Retinal pigment epithelial cell (primary cell): ENCODE measurements around the gene CFAP299.
A peak's percentile ranks its signal among the peaks of the same experiment; 100 is the strongest.

ENCODE experiments used
- DNase-seq: peaks from one replicate; pipeline ENCODE4 v3.0.0-alpha.2; 2010; ENCODE audit warnings: low read depth
- H3K4me3 ChIP-seq: 2 replicates; pipeline ENCODE4 v1.5.1; 2011; ENCODE audit warnings: mild to moderate bottlenecking, low read length, control low read depth, moderate library complexity
- TF ChIP-seq, protein P1 (sequence below): conservative IDR thresholded peaks from 2 replicates; pipeline ENCODE4 v1.5.1; 2011; ENCODE audit warnings: low read depth, low read length, control low read depth, inconsistent platforms

Gene CFAP299

GRCh38 chr4:80610845-80611677, 275.5 kb downstream of the CFAP299 start:
- no peak for DNase-seq
- H3K4me3 ChIP-seq, result no peak overlapping the region
- TF ChIP-seq, protein P1, sequence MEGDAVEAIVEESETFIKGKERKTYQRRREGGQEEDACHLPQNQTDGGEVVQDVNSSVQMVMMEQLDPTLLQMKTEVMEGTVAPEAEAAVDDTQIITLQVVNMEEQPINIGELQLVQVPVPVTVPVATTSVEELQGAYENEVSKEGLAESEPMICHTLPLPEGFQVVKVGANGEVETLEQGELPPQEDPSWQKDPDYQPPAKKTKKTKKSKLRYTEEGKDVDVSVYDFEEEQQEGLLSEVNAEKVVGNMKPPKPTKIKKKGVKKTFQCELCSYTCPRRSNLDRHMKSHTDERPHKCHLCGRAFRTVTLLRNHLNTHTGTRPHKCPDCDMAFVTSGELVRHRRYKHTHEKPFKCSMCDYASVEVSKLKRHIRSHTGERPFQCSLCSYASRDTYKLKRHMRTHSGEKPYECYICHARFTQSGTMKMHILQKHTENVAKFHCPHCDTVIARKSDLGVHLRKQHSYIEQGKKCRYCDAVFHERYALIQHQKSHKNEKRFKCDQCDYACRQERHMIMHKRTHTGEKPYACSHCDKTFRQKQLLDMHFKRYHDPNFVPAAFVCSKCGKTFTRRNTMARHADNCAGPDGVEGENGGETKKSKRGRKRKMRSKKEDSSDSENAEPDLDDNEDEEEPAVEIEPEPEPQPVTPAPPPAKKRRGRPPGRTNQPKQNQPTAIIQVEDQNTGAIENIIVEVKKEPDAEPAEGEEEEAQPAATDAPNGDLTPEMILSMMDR, result no peak

DNA sequence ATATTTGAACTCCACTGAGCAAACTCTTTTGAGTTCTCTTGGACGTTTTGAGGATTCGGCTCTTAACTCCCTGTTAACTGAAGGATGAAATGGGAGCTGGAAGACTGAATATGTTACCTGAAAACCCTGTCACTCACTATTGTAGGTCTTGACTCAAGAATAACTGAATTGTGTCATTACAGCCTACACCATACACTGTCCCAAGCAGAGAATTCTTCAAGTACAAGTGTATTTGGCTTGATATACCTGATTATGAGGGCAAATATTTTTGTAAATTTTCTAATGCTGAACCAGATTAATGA, 276.1 kb downstream of the CFAP299 start:
- TF ChIP-seq, protein P1, result no peak
- no peak overlapping the region for H3K4me3 ChIP-seq
- no peak for DNase-seq

DNA sequence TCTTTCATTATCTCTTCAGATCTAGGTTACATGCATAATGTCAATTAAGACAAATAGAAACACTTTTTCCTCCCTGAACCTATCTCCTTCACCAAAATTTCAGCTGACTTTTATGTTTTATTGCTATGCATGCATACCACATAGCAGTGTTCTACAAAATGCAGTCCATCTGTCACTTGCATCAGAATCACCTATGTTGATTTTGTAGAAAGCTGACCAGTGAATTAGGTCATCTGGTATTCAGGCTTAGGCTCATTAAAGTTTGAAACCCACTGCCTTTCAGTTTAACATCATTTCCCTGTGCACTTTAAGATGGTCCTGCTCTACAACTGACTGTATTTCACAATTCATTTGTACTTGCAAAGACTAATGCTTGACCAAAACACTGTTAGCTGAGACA, 277.9 kb downstream of the CFAP299 start:
- DNase-seq, result no peak
- H3K4me3 ChIP-seq, result no peak overlapping the region
- TF ChIP-seq, protein P1, result no peak

GRCh38 chr4:80614319-80614718, 278.8 kb downstream of the CFAP299 start:
- DNase-seq, result no peak
- H3K4me3 ChIP-seq, result no peak overlapping the region
- TF ChIP-seq, protein P1, result no peak

DNA sequence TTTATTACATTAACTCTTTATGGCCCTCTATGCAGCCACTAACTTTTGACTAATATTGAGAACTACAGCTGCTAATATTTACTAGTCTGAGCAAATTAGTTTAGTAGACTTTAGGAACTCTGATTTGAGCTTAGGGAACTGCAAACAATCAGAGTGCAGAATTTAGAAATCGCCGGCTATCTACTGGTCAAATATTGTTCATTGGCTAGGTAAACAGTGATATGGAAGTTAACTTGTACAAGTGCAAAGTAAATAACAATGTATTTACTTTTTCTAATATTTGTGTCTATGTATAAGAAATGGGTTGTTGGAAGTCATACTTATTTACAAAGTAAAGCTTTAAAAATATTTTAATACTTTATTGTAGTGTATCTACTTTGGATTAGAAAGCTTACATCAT, 279.6 kb downstream of the CFAP299 start:
- no peak overlapping the region for H3K4me3 ChIP-seq
- TF ChIP-seq, protein P1, result no peak
- no peak for DNase-seq

DNA sequence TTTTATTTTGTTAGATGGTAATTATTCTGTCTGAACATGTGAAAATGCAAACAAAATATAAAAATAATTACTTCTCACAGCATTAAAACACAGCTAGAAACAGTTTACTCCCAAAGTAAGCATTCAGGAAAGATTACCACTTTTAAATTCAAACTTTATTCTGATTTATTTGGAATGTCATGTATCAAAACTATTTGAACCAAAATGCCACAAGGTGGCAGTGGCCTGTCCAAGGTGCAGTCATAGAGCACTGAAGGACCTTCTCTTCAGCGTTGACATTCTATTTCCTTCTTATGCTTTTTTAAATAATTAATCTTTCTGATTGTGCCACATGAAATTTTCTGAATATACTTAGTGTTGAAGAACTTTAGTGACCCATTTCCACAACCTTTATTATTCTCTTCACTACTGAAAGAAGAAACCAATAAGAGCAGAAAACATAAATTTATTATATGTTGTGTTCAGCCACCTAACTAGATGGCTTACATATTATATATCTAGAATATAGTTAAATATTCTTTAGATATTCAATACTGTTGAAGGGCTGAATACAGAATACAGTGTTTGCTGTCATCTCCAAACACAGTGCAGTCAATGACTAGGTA, 283.6 kb downstream of the CFAP299 start:
- DNase-seq, result no peak
- TF ChIP-seq, protein P1, result peak; percentile 53

GRCh38 chr4:80631861-80632260, 296.3 kb downstream of the CFAP299 start:
- no peak overlapping the region for H3K4me3 ChIP-seq
- TF ChIP-seq, protein P1, result no peak
- no peak for DNase-seq

More for the DNA sequence above, 283.6 kb downstream of the CFAP299 start:
- no peak overlapping the region for H3K4me3 ChIP-seq
